ENCODE data around the gene PPIL6.

DNA sequence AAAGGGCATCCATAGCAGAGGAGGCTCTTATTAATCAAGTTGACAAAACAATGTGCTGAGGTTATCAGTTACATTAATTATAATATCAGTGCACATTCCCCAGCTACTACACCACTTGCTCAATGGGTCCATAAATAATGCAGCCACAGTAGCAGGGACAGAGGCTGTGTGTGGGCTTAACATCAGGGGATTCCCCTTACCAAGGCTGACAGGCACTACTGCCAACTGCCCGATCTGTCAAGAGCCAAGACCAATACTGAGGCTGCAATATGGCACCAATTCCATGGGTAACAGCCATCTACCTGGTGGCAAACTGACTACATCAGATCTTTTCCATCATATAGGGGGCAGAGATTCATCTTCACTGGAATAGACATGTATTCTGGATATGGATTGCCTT is 80.1 kb downstream of the PPIL6 start:
- TF ChIP-seq, protein P1, sequence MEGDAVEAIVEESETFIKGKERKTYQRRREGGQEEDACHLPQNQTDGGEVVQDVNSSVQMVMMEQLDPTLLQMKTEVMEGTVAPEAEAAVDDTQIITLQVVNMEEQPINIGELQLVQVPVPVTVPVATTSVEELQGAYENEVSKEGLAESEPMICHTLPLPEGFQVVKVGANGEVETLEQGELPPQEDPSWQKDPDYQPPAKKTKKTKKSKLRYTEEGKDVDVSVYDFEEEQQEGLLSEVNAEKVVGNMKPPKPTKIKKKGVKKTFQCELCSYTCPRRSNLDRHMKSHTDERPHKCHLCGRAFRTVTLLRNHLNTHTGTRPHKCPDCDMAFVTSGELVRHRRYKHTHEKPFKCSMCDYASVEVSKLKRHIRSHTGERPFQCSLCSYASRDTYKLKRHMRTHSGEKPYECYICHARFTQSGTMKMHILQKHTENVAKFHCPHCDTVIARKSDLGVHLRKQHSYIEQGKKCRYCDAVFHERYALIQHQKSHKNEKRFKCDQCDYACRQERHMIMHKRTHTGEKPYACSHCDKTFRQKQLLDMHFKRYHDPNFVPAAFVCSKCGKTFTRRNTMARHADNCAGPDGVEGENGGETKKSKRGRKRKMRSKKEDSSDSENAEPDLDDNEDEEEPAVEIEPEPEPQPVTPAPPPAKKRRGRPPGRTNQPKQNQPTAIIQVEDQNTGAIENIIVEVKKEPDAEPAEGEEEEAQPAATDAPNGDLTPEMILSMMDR (IDR thresholded peaks at IDR 0.05; ENCODE audit: poor library complexity): no peak
- no peak for TF ChIP-seq EZH2phosphoT487 (IDR thresholded peaks at IDR 0.05; ENCODE audit: low read depth, severe bottlenecking, unreplicated experiment)
- TF ChIP-seq EZH2 (IDR thresholded peaks at IDR 0.05; ENCODE audit: borderline replicate concordance): no peak

Measured in hepatocyte (in vitro differentiated cells).